ENCODE results near the gene TSC1.

DNA sequence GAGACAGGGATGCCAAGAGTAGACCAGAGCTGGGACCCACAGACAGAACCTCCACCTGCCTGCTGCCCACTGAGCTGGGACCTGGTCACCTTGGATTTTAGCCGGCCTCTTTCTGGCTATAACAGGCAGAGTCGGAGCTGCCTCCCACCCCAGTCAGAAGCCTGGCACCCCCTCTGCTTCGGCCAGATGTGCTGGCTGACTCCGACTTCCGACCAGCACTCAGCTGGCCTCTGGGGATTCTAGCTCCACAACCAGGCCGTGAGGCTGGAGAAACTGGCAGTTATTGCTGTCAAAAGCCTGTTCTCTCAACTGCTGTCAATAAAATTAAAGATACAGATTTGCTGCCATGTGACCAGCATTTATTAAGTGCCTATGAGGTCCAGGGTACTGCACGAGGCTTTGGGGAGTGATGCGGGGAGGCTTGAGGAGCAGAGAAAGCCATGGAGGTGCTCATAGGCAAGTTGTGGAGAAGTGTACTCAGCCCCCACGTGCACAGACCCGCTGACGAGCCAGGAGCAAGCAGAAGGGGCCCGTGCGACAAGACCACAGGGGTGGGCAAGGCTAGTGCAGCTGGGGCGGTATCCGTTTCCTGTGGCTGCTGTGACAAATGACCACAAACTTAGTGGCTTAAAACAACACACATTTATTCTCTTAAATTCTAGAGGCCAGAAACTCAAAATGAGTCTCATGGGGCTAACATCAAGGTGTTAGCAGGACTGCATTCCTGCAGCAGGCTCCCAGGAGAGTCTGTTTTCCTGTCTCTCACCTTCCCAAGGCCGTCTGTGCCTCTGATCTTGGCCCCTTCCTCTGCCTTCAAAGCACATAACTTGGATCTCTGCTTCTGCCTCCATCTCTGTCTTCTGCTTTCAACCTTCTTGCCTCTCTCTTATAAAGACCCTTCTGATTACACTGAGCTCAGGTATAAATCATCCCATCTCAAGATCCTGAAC is 47.2 kb upstream of the TSC1 start:
- TF ChIP-seq POLR2AphosphoS5 (IDR thresholded peaks at IDR 0.05) (no peak), CTCF (IDR thresholded peaks at IDR 0.05) (no peak), POLR2A (IDR thresholded peaks at IDR 0.05) (no peak)

All from prostate gland (tissue), 2 donors.